Measurements from ENCODE around the gene CHRNB4.

DNA sequence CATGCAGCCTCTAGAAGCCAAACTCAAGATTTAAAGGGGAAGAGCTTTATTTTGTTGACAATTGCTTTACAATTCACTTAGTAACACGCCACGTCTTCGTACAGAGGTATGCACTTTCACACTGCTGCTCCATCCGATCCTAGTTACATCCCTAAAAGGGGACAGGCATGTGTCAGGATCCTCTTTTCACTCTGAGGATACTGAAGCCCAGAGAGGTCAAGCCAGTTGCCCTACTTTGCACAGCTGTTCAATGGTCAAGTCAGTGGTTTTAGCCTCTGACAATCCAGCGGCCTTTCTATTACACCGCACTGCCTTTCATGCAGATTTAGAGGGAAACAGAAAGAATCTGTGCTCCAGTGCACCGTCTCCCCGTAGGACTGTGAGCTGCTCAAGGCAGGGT, 44.9 kb upstream of the CHRNB4 start:
- TF ChIP-seq EP300 (IDR thresholded peaks at IDR 0.05) (no peak), POLR2A (IDR thresholded peaks at IDR 0.05) (no peak)
- TF ChIP-seq, protein P1, sequence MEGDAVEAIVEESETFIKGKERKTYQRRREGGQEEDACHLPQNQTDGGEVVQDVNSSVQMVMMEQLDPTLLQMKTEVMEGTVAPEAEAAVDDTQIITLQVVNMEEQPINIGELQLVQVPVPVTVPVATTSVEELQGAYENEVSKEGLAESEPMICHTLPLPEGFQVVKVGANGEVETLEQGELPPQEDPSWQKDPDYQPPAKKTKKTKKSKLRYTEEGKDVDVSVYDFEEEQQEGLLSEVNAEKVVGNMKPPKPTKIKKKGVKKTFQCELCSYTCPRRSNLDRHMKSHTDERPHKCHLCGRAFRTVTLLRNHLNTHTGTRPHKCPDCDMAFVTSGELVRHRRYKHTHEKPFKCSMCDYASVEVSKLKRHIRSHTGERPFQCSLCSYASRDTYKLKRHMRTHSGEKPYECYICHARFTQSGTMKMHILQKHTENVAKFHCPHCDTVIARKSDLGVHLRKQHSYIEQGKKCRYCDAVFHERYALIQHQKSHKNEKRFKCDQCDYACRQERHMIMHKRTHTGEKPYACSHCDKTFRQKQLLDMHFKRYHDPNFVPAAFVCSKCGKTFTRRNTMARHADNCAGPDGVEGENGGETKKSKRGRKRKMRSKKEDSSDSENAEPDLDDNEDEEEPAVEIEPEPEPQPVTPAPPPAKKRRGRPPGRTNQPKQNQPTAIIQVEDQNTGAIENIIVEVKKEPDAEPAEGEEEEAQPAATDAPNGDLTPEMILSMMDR (IDR thresholded peaks at IDR 0.05), result no peak
